T-cell (primary cell): Measurements from ENCODE around the gene EN2. TPM values are rescaled to one million over a fixed set of nuclear protein-coding genes. Genes with fewer than 3 reads are reported as not detected.

Source experiments
- ATAC-seq, 4 experiments: fragments of 200-7000 bp in 3 of 4; fragments of 150-1000 bp in 1 of 4; cut with Tn5 transposase; replicated peaks in 1 of 4; 1 replicate in 3 of 4; 2 replicates in 1 of 4; pipeline ENCODE4 v1.10.0; 2021; ENCODE audit warnings: moderate library complexity in 3 of 4, mild to moderate bottlenecking in 2 of 4, moderate number of reproducible peaks in 1 of 4
- CTCF ChIA-PET, 2 donors: fragments of 300-600 bp; sonication (Branson Sonifier 250); formaldehyde crosslinking; loops; one replicate each; lab custom pipeline; 2022; ENCODE audit warnings: antibody characterized with exemption in 2 of 2; lab: Charles Lee
- POLR2A ChIA-PET, 2 donors: fragments of 300-600 bp; sonication (Branson Sonifier 250); formaldehyde crosslinking; loops; one replicate each; lab custom pipeline; 2022; ENCODE audit warnings: antibody characterized with exemption in 2 of 2; lab: Charles Lee
- DNase-seq, 35 experiments: peaks; one replicate each; pipeline versions ENCODE4 v3.0.0 to v3.0.0-alpha.2; 2013 to 2023
- H3K27ac ChIP-seq: one replicate; pipeline ENCODE4 v1.5.1; 2013; ENCODE audit warnings: low read length
- H3K27me3 ChIP-seq, 2 experiments: replicated peaks in 1 of 2; 1 replicate in 1 of 2; 2 replicates in 1 of 2; pipeline versions ENCODE4 v1.6.1 to v1.7.0; 2013; ENCODE audit warnings: low read length in 1 of 2, mixed read lengths in 1 of 2; ENCODE audit not compliant: control insufficient read depth in 2 of 2, insufficient read depth in 2 of 2; ENCODE audit errors: extremely low read depth in 1 of 2
- H3K36me3 ChIP-seq, 2 donors: 1 replicate in 1 of 2; 2 replicates in 1 of 2; pipeline versions ENCODE4 v1.6.1 to v1.7.0; 2013; ENCODE audit warnings: low read length in 1 of 2; ENCODE audit not compliant: control insufficient read depth in 2 of 2, insufficient read depth in 1 of 2; ENCODE audit errors: extremely low read depth in 1 of 2
- H3K4me1 ChIP-seq, 2 experiments: 1 replicate in 1 of 2; 2 replicates in 1 of 2; pipeline versions ENCODE4 v1.6.1 to v1.7.0; 2013; ENCODE audit warnings: low read length in 2 of 2, mixed read lengths in 1 of 2; ENCODE audit not compliant: insufficient read depth in 2 of 2, control insufficient read depth in 1 of 2; ENCODE audit errors: extremely low read depth in 1 of 2
- H3K4me3 ChIP-seq, 2 donors: 1 replicate in 1 of 2; 2 replicates in 1 of 2; pipeline versions ENCODE4 v1.5.1 to v1.7.0; 2013; ENCODE audit warnings: mild to moderate bottlenecking in 2 of 2, low read length in 1 of 2, moderate library complexity in 1 of 2; ENCODE audit not compliant: control insufficient read depth in 1 of 2; ENCODE audit errors: extremely low read depth in 1 of 2
- H3K9me3 ChIP-seq: 2 replicates; pipeline ENCODE4 v1.7.0; 2013
- H3K27ac Mint-ChIP-seq, 2 donors: one replicate each; pipeline ENCODE4 v1.8.0; 2020 to 2021; ENCODE audit warnings: mild to moderate bottlenecking in 2 of 2, mixed read lengths in 2 of 2
- H3K27me3 Mint-ChIP-seq, 2 donors: one replicate each; pipeline ENCODE4 v1.8.0; 2021 to 2022; ENCODE audit warnings: mixed read lengths in 2 of 2
- H3K36me3 Mint-ChIP-seq: one replicate; pipeline ENCODE4 v1.8.0; 2021; ENCODE audit warnings: mixed read lengths
- H3K4me1 Mint-ChIP-seq, 3 donors: one replicate each; pipeline ENCODE4 v1.8.0; 2020 to 2022; ENCODE audit warnings: mixed read lengths in 3 of 3, mild to moderate bottlenecking in 1 of 3
- H3K4me3 Mint-ChIP-seq, 3 donors: one replicate each; pipeline ENCODE4 v1.8.0; 2020 to 2022; ENCODE audit warnings: mild to moderate bottlenecking in 3 of 3, mixed read lengths in 3 of 3, moderate library complexity in 3 of 3
- H3K9me3 Mint-ChIP-seq, 3 donors: one replicate each; pipeline ENCODE4 v1.8.0; 2020 to 2022; ENCODE audit warnings: mixed read lengths in 3 of 3
- WGBS: methylation state at CpG from one replicate; pipeline ENCODE4 v1.1.5; 2013; ENCODE audit warnings: missing lambda C conversion rate; ENCODE audit not compliant: insufficient coverage; 5-methylcytosine and 5-hydroxymethylcytosine counted together
- total RNA-seq, 35 experiments: library from RNA in 6 of 35; stranded (reverse) in 6 of 35; fragments of 120-200 nt in 1 of 35; gene quantifications; one replicate each; pipeline versions ENCODE4 v1.2.1 to v1.2.4 and lab custom pipeline; 2013 to 2026

Gene EN2
- total RNA-seq, 5 donors from 2014 or later (not counting 1 experiment from before 2014, with no cell fraction given), result not detected

DNA sequence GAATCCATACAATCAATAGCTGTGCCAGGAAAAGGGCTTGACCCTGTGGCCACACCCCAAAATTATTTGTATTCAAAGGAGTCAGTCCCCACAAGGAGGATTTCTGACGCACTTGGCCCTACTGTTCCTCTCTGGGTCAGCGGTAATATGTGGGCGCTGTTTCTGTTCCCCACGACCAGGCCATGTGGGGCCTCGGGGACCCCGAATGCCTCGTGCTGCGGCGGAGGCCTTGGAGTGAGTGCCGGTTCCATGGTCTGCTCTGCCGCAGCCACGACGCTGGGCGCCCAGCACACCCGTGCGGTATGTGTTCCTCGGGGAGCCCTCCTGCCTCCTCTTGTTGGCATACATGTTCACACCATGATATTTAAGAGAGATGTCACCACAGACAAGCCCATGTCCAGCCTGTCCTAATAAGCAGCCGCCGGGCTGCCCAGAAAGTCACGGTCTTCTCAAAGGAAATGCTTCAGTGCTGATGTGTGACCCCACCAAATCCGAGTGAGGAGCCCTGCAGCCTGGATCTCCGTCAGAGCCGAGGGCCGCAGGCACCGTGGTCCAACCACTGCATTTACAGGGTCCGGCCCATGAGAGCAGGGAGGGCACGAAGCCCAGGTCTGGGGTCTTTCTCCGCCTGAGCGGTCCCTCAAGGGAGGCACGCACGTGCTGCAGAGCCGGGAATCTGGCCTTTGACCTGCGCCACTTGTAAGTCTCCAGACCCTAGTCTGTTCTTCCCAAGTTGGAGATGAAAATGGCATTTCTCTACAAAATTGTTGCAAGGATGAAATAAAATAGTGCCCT, 36.0 kb downstream of the EN2 start:
- Mint-ChIP-seq H3K9me3 (no peaks in the 10 kb centered on the region), H3K4me1 (peaks cover 11 to 24% (median 13%) of the 10 kb centered on the region in 3 donors), H3K36me3 (no peaks in the 10 kb centered on the region), H3K27ac (no peak overlapping the region), H3K27me3 (peaks cover 24 to 49% of the 10 kb centered on the region in 2 donors), H3K4me3 (no peak overlapping the region)
- ChIA-PET CTCF (no interaction called here), POLR2A (no interaction called here)
- peaks cover 0 to 24% of the 10 kb centered on the region in 2 experiments for H3K4me1 ChIP-seq
- ATAC-seq (no peak), DNase-seq (no peak)
- peaks cover 9 to 49% of the 10 kb centered on the region in 2 experiments for H3K27me3 ChIP-seq
- H3K27ac ChIP-seq, result no peak overlapping the region
- WGBS, result 88% methylated on average over 28 of the region's 33 CpGs
- H3K9me3 ChIP-seq, result no peaks in the 10 kb centered on the region
- H3K4me3 ChIP-seq, result no peak overlapping the region
- H3K36me3 ChIP-seq, result no peaks in the 10 kb centered on the region

DNA sequence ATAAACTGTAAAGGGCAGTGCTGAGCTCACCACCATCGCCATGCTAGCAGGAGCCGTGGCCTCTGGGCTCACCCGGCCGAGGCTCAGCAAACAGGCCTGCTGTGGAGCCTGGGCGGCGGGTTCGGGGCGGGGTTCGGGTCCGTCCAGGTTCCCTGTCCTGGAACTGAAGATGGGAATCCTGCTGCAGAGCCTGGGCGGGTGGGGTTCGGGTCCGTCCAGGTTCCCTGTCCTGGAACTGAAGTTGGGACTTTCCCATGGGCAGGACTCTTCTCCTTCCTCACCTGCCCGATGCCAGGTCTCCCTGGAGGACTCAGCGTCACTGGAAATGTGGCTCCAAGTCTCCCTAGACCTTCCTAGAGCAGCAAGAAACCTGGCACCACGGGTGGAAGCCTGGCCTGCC, 36.6 kb downstream of the EN2 start:
- Mint-ChIP-seq H3K9me3 (no peaks in the 10 kb centered on the region), H3K27ac (no peak overlapping the region), H3K4me1 (peaks cover 11 to 21% (median 13%) of the 10 kb centered on the region in 3 donors), H3K36me3 (no peaks in the 10 kb centered on the region), H3K27me3 (peaks cover 26 to 49% of the 10 kb centered on the region in 2 donors), H3K4me3 (no peak overlapping the region)
- Histone ChIP-seq H3K27ac (no peak overlapping the region), H3K36me3 (no peaks in the 10 kb centered on the region), H3K4me3 (no peak overlapping the region), H3K27me3 (peaks cover 8 to 49% of the 10 kb centered on the region in 2 experiments), H3K4me1 (peaks cover 0 to 24% of the 10 kb centered on the region in 2 experiments), H3K9me3 (no peaks in the 10 kb centered on the region)
- POLR2A ChIA-PET, result no interaction called here
- CTCF ChIA-PET, result no interaction called here
- WGBS, result 86% methylated on average over 16 of the region's 16 CpGs
- no peak for DNase-seq
- ATAC-seq, result no peak

DNA sequence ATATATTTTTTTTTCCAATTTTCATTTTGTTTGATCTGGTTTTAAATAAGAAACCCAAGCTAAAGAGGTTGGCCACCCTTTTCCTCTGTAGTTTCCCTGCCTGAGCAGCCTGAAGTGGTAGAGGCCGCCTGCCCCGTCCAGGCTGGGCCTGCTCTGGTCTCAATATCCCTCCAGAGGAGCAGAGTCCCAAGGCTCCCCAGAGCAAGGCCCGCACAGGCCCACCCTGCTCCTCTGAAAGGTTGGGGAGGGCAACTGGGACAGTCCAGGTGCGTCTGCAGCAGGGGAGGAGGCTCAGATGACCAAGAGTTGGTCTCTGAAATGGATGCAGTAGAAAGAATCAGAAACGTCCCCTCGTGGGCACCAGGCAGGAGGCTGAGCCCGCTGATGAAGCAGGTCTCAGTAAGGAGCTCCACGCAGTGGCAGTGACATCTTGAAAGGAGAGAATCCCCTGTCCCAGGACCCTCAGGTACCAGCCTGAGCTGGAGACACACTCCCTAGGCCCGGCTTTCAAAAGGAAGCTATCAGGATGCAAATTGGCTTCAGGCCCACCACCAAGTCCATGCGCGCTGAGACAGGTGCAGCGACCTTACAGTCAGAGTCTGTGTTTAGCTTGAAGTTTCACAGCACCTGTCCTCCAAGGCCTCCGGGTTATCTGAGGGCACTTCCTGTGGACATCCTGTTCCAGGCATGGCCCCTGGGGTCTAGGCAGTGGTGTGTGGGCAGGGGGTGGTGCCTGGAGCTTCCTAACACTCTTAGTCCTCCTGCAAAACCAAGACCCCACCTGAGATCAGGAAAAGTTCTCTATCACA, 37.7 kb downstream of the EN2 start:
- Histone ChIP-seq H3K36me3 (no peaks in the 10 kb centered on the region), H3K4me3 (no peak overlapping the region), H3K27me3 (peaks cover 8 to 38% of the 10 kb centered on the region in 2 experiments), H3K9me3 (no peaks in the 10 kb centered on the region), H3K27ac (no peak overlapping the region), H3K4me1 (peaks cover 0 to 13% of the 10 kb centered on the region in 2 experiments)
- ChIA-PET CTCF (no interaction called here), POLR2A (no interaction called here)
- 74% methylated on average over 10 of the region's 13 CpGs for WGBS
- H3K36me3 Mint-ChIP-seq, result no peaks in the 10 kb centered on the region
- no peak for DNase-seq
- H3K4me3 Mint-ChIP-seq, result no peak overlapping the region
- no peak for ATAC-seq
- peaks cover 29 to 44% of the 10 kb centered on the region in 2 donors for H3K27me3 Mint-ChIP-seq
- H3K27ac Mint-ChIP-seq, result no peak overlapping the region
- peaks cover 8 to 13% (median 10%) of the 10 kb centered on the region in 3 donors for H3K4me1 Mint-ChIP-seq
- no peaks in the 10 kb centered on the region for H3K9me3 Mint-ChIP-seq

DNA sequence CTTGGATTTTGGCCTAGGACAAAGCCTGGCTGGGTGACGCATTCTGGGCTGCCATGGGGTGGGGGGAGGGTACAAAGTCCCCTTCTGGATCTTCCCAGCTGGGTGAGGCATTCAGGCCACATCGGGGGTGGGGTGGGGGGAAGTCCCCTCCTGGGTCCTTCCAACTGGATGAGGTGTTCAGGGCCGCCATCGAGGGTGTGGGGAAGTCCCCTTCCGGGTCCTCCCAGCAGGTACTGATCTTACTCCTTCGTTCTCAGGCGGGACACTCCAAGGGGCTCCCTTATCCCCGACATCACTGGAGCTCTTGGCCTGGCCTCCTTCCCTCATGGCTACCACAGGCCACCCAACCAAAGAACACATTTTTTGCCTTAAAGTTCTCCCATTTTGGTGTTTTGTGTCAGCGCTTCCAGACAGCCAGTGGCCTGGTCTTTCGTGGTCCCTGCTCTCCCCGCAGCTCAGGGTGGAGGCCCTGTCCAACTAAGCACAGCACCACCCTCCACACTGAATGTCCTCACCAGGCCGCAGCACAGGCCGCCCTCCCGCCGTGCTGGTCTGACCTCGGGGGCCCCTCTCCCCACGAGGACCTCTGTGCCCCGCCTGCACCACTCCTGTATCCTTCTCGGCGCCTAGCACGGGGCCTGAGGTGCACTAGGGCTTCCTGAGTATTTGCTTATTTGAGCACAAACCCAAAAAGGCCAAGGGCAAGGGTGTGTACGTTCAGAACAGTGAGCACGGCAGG, 38.5 kb downstream of the EN2 start:
- no peaks in the 10 kb centered on the region for H3K36me3 ChIP-seq
- Mint-ChIP-seq H3K4me1 (peaks cover 0 to 7% (median 6%) of the 10 kb centered on the region in 3 donors), H3K27me3 (peaks cover 33 to 47% of the 10 kb centered on the region in 2 donors), H3K4me3 (no peak overlapping the region), H3K36me3 (no peaks in the 10 kb centered on the region), H3K27ac (no peak overlapping the region), H3K9me3 (no peaks in the 10 kb centered on the region)
- peaks cover 12 to 31% of the 10 kb centered on the region in 2 experiments for H3K27me3 ChIP-seq
- no peak overlapping the region for H3K4me3 ChIP-seq
- ChIA-PET CTCF (no interaction called here), POLR2A (no interaction called here)
- peaks cover 0 to 5% of the 10 kb centered on the region in 2 experiments for H3K4me1 ChIP-seq
- H3K27ac ChIP-seq, result no peak overlapping the region
- no peaks in the 10 kb centered on the region for H3K9me3 ChIP-seq
- no peak for DNase-seq
- WGBS, result 79% methylated on average over 15 of the region's 23 CpGs
- no peak for ATAC-seq

DNA sequence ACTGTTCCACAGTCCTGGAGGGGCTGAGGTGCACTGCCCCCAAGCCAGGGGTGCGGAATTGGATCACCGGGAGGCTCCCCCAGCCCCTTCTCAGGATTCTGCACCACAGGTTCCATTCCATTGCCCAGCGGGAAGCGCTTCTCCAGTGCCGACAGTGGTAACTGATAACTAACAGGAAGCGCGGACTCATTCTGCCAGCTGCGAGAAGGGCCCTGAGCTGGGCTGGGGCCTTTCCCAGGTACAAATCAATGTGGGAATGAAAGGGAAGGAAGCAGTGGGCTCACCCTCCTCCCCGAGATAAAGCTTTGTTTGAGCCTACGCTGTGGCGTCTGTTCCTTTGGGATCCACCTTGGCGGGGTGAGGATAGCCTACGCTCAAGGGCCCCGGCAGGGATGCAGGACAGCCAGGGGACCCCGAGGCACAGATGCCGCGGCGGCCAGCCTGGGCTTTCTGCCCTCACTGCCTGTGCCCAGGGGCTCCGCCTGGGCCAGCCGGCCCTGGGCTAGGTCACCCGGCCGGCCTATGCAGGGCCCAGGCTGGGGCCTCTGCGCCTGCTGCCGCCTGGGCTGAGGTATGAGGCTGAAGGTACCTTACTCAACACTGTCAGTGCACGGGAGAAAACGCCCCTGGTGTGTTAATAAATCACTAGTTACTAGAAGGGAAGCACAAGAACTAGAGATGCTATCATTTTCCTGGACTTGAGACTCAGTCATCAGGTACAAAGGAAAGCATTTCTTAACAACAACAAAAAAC, 39.4 kb downstream of the EN2 start:
- DNase-seq (no peak), ATAC-seq (no peak)
- ChIA-PET CTCF (no interaction called here), POLR2A (no interaction called here)
- H3K4me3 Mint-ChIP-seq, result no peak overlapping the region
- peaks cover 34 to 43% of the 10 kb centered on the region in 2 donors for H3K27me3 Mint-ChIP-seq
- H3K27ac Mint-ChIP-seq, result no peak overlapping the region
- Histone ChIP-seq H3K36me3 (no peaks in the 10 kb centered on the region), H3K4me3 (no peak overlapping the region), H3K27ac (no peak overlapping the region), H3K9me3 (no peaks in the 10 kb centered on the region), H3K4me1 (no peaks in the 10 kb centered on the region), H3K27me3 (peaks cover 15 to 25% of the 10 kb centered on the region in 2 experiments)
- H3K9me3 Mint-ChIP-seq, result no peaks in the 10 kb centered on the region
- 78% methylated on average over 19 of the region's 26 CpGs for WGBS
- no peaks in the 10 kb centered on the region for H3K36me3 Mint-ChIP-seq
- no peaks in the 10 kb centered on the region for H3K4me1 Mint-ChIP-seq
